GM10266 (cell line): ENCODE measurements around the gene RPL7A.
"Not testable (repeated sequence)": the region's sequence is repeated elsewhere in the genome, so short reads cannot be mapped to it uniquely, and the experiment has no call there.

Source experiments
- DNase-seq: peaks from one replicate; pipeline ENCODE4 v3.0.0; 2012; ENCODE audit errors: extremely low spot score
- TF ChIP-seq, protein P1 (sequence below): IDR thresholded peaks from 2 replicates; pipeline ENCODE4 v1.5.1; 2012; ENCODE audit warnings: mild to moderate bottlenecking, low read depth; ENCODE audit not compliant: control insufficient read depth, insufficient read depth; ENCODE audit errors: missing control alignments

RPL7A gene

DNA sequence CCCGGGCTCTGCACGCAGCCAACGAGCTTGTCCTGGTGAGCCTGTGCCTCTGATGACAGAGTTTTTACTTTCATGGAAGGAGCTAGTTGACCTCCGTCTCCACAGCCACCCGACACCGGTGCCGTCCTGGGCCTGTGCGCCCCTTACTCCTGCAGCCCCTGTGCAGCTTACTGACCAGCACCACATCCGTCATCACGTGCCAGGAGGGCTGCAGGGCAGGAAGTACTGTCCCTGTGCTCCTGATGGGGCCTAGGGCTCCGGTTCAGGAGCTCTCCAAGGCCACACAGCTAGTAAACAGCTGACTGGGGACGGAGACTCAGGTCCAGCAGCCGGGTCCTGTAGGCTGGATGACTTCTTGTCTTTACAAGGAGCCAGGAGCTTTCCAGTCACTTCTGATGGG lies 38.3 kb downstream of the RPL7A start:
- DNase-seq, result no peak
- TF ChIP-seq, protein P1, sequence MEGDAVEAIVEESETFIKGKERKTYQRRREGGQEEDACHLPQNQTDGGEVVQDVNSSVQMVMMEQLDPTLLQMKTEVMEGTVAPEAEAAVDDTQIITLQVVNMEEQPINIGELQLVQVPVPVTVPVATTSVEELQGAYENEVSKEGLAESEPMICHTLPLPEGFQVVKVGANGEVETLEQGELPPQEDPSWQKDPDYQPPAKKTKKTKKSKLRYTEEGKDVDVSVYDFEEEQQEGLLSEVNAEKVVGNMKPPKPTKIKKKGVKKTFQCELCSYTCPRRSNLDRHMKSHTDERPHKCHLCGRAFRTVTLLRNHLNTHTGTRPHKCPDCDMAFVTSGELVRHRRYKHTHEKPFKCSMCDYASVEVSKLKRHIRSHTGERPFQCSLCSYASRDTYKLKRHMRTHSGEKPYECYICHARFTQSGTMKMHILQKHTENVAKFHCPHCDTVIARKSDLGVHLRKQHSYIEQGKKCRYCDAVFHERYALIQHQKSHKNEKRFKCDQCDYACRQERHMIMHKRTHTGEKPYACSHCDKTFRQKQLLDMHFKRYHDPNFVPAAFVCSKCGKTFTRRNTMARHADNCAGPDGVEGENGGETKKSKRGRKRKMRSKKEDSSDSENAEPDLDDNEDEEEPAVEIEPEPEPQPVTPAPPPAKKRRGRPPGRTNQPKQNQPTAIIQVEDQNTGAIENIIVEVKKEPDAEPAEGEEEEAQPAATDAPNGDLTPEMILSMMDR, result no peak

DNA sequence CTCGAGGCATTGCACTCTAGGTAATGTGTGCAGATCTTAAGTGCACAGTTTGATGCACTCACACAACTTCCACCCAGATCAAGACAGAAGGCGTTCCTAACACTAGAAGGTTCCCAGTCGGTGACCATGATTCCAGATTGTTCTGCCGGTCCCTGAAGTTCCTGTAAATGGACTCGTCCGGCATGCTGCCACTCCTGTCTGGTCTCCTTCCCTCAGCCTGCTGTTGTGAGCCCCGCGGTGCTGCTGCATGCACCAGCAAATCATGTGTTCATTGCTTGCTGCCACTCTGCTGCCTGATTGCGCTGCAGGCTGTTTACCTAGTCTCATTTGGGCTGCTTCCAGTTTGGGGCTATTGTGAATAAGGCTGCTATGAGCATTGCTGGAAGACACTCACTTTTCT lies 39.7 kb downstream of the RPL7A start:
- TF ChIP-seq, protein P1, result no peak
- no peak for DNase-seq

- TF ChIP-seq, protein P1, result no peak
- no peak for DNase-seq
Measured at GRCh38 chr9:133389025-133389557, 41.1 kb downstream of the RPL7A start.

GRCh38 chr9:133389562-133389961 lies 41.5 kb downstream of the RPL7A start:
- DNase-seq, result no peak
- TF ChIP-seq, protein P1, result no peak

- TF ChIP-seq, protein P1, result no peak
- no peak for DNase-seq
Measured at GRCh38 chr9:133390713-133391112, 42.7 kb downstream of the RPL7A start.

DNA sequence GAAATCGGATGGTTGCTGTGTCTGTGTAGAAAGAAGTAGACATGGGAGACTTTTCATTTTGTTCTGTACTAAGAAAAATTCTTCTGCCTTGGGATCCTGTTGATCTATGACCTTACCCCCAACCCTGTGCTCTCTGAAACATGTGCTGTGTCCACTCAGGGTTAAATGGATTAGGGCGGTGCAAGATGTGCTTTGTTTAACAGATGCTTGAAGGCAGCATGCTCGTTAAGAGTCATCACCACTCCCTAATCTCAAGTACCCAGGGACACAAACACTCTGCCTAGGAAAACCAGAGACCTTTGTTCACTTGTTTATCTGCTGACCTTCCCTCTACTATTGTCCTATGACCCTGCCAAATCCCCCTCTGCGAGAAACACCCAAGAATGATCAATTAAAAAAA lies 43.4 kb downstream of the RPL7A start:
- DNase-seq, result not testable (repeated sequence)

GRCh38 chr9:133392308-133392707 lies 44.3 kb downstream of the RPL7A start:
- not testable (repeated sequence) for DNase-seq

DNA sequence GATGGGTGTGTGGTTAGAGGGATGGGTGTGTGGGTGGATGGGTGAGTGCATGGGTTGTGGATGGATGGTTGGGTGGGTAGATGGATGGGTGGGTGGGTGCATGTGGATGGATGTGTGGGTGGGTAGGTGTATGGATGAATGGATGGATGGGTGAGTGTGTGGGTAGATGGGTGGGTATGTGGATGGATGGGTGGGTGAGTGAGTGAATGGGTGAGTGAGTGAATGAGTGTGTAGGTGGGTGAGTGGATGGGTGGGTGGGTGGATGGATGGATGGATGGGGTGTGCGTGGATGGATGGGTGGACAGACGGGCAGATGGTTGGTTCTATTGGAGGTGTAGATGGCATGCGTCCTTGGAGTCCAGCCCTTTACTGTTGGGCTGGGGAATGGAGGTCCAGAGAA lies 45.4 kb downstream of the RPL7A start:
- TF ChIP-seq, protein P1, result no peak
- DNase-seq, result no peak

DNA sequence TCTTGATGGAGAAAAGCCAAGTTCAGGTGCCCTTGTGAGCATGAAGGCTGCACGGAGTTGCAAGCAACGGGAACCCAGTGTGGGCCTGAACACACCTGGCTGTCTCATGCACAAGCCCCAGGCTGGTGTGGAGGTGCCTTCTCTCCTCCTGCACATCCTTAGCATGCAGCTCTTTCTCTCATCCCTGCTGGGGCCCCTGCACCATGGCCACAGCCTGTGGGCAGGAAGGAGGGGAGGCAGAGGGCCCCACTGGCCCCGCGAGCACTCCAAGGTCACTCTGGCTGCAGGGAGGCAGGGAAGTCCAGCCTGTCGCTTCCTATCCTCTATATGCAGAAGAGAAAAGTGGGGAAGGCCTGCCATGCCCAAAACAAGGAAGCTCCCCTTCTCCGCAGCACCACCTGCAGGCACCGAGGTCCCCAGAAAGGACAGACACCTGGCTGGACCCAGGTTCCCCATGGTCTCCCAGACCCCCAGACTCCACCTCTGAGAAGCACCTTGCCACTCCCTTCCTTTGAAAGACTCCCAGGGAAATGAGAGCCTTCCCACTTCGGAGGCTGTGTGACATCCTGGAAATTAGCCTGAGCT lies 46.8 kb downstream of the RPL7A start:
- TF ChIP-seq, protein P1, result no peak
- DNase-seq, result no peak
